Uterus (tissue), 2 donors: Measurements from ENCODE around the gene MIOS.

Source experiments
- POLR2A ChIP-seq, 2 donors: fragments of 450-650 bp; IDR thresholded peaks; one replicate each; pipeline ENCODE4 v1.6.1; 2016; ENCODE audit warnings: antibody characterized with exemption in 2 of 2, mild to moderate bottlenecking in 1 of 2, moderate library complexity in 1 of 2
- TF ChIP-seq, protein P1 (sequence below), 4 experiments: fragments of 200-600 bp in 2 of 4; fragments of 450-650 bp in 2 of 4; sonication (generic) in 2 of 4; IDR thresholded peaks; one replicate each; pipeline ENCODE4 v1.5.1; 2016 to 2019; ENCODE audit warnings: antibody characterized with exemption in 4 of 4, mild to moderate bottlenecking in 2 of 4, moderate library complexity in 1 of 4

DNA sequence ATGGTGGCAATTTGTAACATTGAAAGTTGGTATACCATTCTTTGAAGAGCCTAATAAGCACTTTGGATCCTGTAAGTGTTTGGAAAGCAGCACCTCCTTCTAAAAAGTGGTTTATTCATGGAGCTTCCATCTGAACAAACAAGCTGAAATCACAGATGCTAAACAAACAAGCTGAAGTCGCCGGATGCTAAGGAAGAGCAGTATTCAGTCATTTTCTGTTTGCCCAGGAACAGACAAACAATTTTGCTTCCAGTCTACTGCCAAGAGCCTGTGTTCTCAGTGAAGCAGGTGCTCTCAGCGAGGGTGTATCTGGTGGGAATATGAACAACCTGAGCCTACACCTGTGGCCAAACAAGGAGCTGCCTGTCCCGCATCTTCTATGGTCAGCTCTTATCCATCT, 37.4 kb upstream of the MIOS start:
- TF ChIP-seq, protein P1, sequence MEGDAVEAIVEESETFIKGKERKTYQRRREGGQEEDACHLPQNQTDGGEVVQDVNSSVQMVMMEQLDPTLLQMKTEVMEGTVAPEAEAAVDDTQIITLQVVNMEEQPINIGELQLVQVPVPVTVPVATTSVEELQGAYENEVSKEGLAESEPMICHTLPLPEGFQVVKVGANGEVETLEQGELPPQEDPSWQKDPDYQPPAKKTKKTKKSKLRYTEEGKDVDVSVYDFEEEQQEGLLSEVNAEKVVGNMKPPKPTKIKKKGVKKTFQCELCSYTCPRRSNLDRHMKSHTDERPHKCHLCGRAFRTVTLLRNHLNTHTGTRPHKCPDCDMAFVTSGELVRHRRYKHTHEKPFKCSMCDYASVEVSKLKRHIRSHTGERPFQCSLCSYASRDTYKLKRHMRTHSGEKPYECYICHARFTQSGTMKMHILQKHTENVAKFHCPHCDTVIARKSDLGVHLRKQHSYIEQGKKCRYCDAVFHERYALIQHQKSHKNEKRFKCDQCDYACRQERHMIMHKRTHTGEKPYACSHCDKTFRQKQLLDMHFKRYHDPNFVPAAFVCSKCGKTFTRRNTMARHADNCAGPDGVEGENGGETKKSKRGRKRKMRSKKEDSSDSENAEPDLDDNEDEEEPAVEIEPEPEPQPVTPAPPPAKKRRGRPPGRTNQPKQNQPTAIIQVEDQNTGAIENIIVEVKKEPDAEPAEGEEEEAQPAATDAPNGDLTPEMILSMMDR (IDR thresholded peaks at IDR 0.05): no peak
- TF ChIP-seq POLR2A (IDR thresholded peaks at IDR 0.05): no peak
